HL-60 (cell line): ENCODE results near the gene TSPAN10.

ENCODE experiments used
- DNase-seq, 2 experiments: peaks; one replicate each; pipeline ENCODE4 v3.0.0-alpha.2; 2010 to 2020; ENCODE audit warnings: low read depth in 1 of 2, low spot score in 1 of 2
- H3K27ac ChIP-seq: fragments of 250-450 bp; sonication (Bioruptor Pico); replicated peaks from 2 replicates; pipeline ENCODE4 v1.5.1; 2020; ENCODE audit warnings: mild to moderate bottlenecking, moderate library complexity
- H3K27me3 ChIP-seq: fragments of 250-450 bp; sonication (Bioruptor Pico); 2 replicates; pipeline ENCODE4 v1.5.1; 2021; ENCODE audit warnings: mild to moderate bottlenecking, moderate library complexity; ENCODE audit not compliant: insufficient read depth, poor library complexity, severe bottlenecking
- H3K4me3 ChIP-seq: replicated peaks from 2 replicates; pipeline ENCODE4 v1.5.1; 2011; ENCODE audit warnings: mild to moderate bottlenecking, control low read depth, low read length; ENCODE audit not compliant: insufficient read depth
- CTCF ChIP-seq: IDR thresholded peaks from one replicate; pipeline ENCODE4 v1.5.1; 2011; ENCODE audit warnings: low read length, control low read depth, inconsistent platforms; ENCODE audit not compliant: insufficient read depth
- GABPA ChIP-seq: IDR thresholded peaks from 2 replicates; pipeline ENCODE4 v1.6.1; 2012; ENCODE audit warnings: low read depth
- POLR2AphosphoS5 ChIP-seq: IDR thresholded peaks from 2 replicates; pipeline ENCODE4 v1.6.1; 2012; ENCODE audit warnings: low read depth
- REST ChIP-seq: IDR thresholded peaks from 2 replicates; pipeline ENCODE4 v1.6.1; 2012; ENCODE audit warnings: low read depth; ENCODE audit not compliant: insufficient replicate concordance
- SPI1 ChIP-seq: IDR thresholded peaks from 2 replicates; pipeline ENCODE4 v1.6.1; 2012; ENCODE audit warnings: low read depth, mild to moderate bottlenecking, borderline replicate concordance

The TSPAN10 gene

DNA sequence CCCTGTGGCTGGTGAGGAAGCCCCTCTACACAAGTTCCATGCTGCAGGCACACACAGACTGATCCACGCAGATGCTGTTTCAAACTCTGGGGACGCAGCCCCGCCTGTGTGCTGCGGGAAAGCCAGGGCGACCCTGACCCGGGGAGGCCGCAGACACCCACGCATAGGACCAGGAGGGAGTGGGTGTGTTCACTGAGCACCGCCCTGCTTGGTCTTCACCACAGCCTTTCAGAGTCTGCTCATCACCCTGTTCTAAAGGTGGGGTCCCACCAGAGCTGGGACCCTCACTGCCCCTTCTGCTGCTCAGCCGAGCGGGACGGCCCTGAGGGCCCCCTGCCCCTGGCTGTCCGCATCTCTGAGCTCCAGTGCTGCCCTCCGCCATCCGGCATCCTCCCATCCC, 7.5 kb downstream of the TSPAN10 start:
- TF ChIP-seq GABPA (no peak), POLR2AphosphoS5 (no peak), SPI1 (no peak), REST (no peak), CTCF (no peak)

GRCh38 chr17:81644976-81645952, 8.3 kb downstream of the TSPAN10 start:
- no peak overlapping the region for H3K4me3 ChIP-seq
- peak in 1 of 2 experiments; percentile 53 for DNase-seq
- TF ChIP-seq CTCF: no peak
- no peak for TF ChIP-seq SPI1
- TF ChIP-seq REST: no peak
- TF ChIP-seq GABPA: no peak
- no peak for TF ChIP-seq POLR2AphosphoS5
- H3K27me3 ChIP-seq: no peaks in the 10 kb centered on the region
- H3K27ac ChIP-seq: no peak overlapping the region

More for the DNA sequence above, 7.5 kb downstream of the TSPAN10 start:
- Histone ChIP-seq H3K27ac (no peak overlapping the region), H3K27me3 (no peaks in the 10 kb centered on the region), H3K4me3 (no peak overlapping the region)
- no peak for DNase-seq

GRCh38 chr17:81646869-81647600, 10.0 kb downstream of the TSPAN10 start:
- Histone ChIP-seq H3K27me3 (no peaks in the 10 kb centered on the region), H3K4me3 (no peak overlapping the region), H3K27ac (no peak overlapping the region)
- no peak for DNase-seq
- TF ChIP-seq REST (no peak), GABPA (no peak), POLR2AphosphoS5 (no peak), CTCF (no peak), SPI1 (no peak)
